Stimulated activated CD8-positive, alpha-beta memory T cell treated with anti-CD3 and anti-CD28 coated beads, Interleukin-15, amount 100 ng/mL, for 48 hours (primary cell): ENCODE results near the gene MAP4.
"Not testable (repeated sequence)": the region's sequence is repeated elsewhere in the genome, so short reads cannot be mapped to it uniquely, and the experiment has no call there.

Experiments used
- DNase-seq, 2 donors: peaks; one replicate each; pipeline ENCODE4 v3.0.0-alpha.2; 2020; ENCODE audit warnings: low read depth in 2 of 2

Gene MAP4

GRCh38 chr3:48013288-48013980 lies 2.8 kb downstream of the MAP4 start:
- DNase-seq: no peak

- no peak for DNase-seq
These were observed 3.6 kb downstream of the MAP4 start for GRCh38 chr3:48012659-48013058.

DNA sequence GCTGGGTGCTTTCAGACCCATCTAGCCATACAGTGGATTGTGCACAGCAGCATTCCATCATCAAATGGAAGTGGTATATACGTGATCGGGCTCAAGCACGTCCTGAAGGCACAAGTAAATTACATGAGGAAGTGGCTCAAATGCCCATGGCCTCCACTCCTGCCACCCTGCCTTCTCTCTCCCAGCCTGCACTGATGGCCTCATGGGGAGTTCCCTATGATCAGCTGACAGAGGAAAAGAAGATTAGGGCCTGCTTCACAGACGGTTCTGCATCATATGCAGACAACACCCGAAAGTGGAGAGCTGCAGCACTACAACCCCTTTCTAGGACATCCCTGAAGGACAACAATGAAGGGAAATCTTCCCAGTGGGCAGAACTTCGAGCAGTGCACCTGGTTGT lies 8.2 kb downstream of the MAP4 start:
- not testable (repeated sequence) for DNase-seq

DNA sequence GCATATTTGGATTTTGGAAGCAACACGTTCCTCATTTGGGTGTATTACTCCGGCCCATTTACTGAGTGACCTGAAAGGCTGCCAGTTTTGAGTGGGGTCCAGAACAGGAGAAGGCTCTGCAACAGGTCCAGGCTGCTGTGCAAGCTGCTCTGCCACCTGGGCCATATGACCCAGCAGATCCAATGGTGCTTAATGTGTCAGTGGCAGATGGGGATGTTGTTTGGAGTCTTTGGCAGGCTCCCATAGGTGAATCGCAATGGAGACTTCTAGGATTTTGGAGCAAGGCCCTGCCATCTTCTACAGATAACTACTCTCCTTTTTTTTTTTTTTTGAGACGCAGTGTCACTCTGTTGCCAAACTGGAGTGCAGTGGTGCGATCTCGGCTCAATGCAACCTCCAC lies 8.9 kb downstream of the MAP4 start:
- not testable (repeated sequence) for DNase-seq

DNA sequence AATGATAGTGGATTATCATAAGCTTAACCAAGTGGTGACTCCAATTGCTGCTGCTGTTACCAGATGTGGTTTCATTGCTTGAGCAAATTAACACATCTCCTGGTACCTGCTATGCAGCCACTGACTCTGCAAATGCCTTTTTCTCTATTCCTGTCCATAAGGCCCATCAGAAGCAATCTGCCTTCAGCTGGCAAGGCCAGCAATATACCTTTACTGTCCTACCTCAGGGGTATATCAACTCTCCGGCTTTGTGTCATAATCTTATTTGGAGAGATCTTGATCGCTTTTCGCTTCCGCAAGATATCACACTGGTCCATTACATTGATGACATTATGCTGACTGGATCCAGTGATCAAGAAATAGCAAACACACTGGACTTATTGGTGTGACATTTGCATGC lies 9.4 kb downstream of the MAP4 start:
- not testable (repeated sequence) for DNase-seq

GRCh38 chr3:48004694-48005093 lies 11.5 kb downstream of the MAP4 start:
- no peak for DNase-seq

DNA sequence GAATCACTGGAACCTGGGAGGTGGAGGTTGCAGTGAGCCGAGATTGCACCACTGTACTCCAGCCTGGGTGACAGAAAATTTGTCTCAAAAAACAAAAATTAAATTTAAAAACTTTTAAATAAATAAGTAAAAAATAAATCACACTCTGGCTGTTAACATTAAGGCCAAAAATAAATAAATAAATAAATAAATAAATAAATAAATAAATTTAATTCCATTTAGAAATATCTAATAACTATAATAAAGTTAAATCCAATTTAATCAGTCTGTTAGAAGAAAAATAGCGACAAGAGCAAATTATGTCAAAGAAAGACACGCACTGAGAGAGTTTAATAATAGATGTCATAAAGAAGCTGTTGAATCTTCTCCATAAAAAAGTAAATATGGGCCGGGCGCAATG lies 13.4 kb downstream of the MAP4 start:
- DNase-seq: no peak

GRCh38 chr3:48001991-48002390 lies 14.2 kb downstream of the MAP4 start:
- no peak for DNase-seq

- no peak for DNase-seq
These were observed 16.0 kb downstream of the MAP4 start for GRCh38 chr3:48000212-48000611.

GRCh38 chr3:47996440-47996839 lies 19.8 kb downstream of the MAP4 start:
- DNase-seq: no peak

DNA sequence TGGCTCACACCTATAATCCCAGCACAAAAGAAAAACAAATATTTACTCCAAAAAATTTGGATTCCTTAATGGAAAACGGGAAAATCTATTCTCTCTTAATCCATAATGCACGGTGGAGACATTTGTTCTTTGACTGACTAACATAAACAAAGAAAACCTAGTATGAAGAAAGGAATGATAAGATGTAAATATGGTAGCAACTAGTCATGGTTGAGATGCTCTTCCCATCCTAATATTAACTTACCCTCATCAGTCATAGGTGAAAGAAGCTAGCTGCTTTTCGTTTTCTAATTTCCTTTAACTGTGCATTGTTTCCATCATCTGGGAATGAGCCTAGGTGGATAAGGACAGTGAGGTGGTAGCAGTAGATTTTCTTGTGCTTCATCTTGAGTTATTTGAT lies 22.0 kb downstream of the MAP4 start:
- DNase-seq: no peak

DNA sequence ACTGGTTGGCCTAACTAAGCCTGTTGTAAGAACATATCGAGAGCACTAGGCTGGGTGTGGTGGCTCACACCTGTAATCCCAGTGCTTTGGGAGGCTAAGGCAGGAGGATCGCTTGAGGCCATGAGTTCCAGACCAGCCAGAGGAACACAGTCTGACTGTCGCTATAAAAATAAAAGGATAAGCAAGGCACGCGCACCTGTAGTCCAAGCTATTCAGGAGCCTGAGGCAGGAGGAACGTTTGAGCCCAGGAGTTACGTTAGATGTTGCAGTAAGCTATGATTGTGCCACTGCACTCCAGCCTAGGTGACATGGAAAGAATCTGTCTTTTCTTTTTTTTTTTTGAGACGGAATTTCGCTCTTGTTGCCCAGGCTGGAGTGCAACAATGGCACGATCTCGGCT lies 24.9 kb downstream of the MAP4 start:
- no peak for DNase-seq

DNA sequence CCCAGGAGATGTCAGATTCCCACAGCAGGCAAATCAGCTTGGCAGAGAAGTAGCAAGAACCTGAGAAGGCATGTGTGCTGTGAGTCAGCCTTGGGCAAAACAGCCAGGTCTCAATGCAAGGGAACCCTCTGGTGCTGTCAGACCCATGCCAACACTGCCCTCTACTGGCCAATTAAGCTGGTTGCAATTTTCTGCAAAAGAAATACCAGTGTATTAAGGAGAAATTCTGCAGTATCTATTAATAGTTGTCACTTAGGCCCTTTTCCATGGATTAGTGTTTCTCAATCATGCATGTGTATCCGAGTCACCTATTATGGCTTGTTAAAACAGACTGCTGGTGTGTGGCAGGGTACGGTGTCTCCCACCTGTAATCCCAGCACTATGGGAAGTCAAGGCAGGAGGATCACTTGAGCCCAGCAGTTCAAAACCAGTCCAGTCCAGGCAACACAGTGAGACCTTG lies 26.2 kb downstream of the MAP4 start:
- peak; percentile 38 to 41 for DNase-seq

- DNase-seq: no peak
These were observed 30.8 kb downstream of the MAP4 start for GRCh38 chr3:47985381-47985780.

GRCh38 chr3:47984075-47984728 lies 32.0 kb downstream of the MAP4 start:
- no peak for DNase-seq

DNA sequence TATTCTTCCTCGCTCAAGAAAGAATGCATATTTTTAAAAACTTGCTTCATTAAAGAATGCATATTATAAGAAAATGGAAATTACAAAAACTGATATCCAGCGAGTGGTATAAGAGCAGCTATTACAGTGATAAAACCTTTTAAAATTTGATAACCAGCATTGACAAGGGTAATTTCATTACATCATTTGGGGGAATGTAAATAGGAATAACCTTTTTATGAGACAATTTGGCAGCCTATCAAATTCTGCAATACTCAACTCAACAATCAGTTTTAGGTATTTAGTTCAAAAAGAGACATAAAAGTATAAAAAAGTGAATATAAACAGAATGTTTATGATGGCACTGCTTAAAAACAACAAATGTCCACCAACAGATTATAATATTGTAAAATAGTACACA lies 35.4 kb downstream of the MAP4 start:
- no peak for DNase-seq

DNA sequence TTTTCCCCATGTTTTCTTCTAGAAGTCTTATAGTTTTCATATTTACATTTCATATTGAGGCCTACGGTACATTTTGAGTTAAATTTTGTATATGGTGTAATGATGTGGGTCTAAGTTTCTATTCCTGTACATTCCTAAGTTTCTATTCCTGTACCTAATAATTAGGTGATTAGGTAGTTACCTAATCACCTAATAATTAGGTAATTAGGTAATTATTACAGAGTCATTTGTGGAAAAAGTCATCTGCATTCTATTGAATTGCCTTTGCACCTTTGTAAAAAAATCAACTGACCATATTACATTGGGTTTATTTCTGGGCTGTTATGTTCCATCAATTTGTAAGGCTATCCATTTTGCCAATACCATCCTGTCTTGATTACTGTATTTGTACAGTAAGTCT lies 37.1 kb downstream of the MAP4 start:
- DNase-seq: no peak

GRCh38 chr3:47978386-47978785 lies 37.8 kb downstream of the MAP4 start:
- DNase-seq: no peak

- no peak for DNase-seq
These were observed 40.0 kb downstream of the MAP4 start for GRCh38 chr3:47976135-47976732.

DNA sequence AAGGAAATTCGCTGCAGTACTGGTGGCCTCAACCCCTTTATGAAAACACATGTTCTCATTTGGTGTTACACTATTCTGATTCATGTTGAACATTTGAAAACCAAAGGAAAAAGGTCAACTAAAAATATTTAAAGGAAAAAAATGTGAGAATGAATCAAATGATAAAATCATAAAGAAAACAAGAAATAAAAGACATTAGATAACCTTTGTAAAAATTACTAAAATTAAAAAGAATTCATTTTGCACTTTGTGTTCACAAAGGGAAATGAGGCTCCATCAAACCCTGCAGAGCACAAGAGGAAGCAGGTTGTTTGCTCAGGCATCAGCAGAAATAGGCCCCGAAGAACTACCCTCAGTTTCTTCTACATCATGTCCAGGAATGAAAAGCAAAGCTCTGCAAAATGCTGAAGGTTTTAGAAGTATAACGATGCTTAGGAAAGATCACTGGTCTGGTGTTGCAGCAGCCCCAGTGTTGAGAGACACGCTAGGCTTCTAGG lies 41.2 kb downstream of the MAP4 start:
- DNase-seq: no peak

DNA sequence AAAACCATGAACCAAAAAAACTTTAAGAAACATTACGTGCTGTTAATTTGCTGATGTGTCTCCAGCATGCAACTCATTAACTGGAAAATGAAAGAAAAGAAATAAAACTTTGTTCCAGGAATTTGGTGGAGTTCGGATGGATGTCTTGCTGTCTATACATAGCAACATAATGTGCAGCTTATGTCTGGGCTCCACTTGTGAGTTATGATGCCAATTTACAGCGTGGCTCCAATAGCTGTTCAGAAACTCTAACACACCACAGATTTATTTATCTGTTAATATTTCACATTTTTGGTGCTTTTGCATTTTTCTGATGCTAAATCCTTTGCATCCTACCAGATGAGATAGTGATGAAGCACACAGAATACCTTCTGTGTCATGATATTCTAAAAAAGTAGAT lies 45.1 kb downstream of the MAP4 start:
- no peak for DNase-seq

DNA sequence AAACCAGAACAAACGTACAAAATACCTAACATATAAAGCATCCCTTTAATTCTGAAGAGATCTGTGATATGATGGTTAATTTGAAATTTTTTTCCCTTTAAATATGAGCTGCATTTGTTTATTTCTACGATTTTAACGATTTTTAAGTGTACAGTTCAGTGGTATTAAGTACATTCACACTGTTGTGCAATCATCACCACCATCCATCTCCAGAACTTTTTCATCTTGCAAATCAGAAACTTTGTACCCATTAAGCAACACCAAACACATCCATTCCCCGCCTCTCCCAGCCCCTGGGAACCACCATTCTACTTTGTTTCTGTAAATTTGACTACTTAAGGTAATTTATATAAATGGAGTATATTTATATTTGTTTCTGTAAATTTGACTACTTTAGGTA lies 51.5 kb downstream of the MAP4 start:
- DNase-seq: no peak
